KOPT-K1 (cell line): ENCODE results near the gene XRCC5.

ENCODE experiments used
- H3K27ac ChIP-seq: fragments of 200-600 bp; sonication (generic); 2 replicates; pipeline ENCODE4 v1.5.1; 2016; ENCODE audit warnings: antibody characterized with exemption, mild to moderate bottlenecking, low read depth, low read length; ENCODE audit not compliant: poor library complexity, severe bottlenecking
- H3K36me3 ChIP-seq: fragments of 200-600 bp; sonication (generic); 2 replicates; pipeline ENCODE4 v1.5.1; 2017; ENCODE audit warnings: antibody characterized with exemption, mild to moderate bottlenecking, low read length, moderate library complexity; ENCODE audit not compliant: insufficient read depth
- H3K9me3 ChIP-seq: fragments of 200-600 bp; sonication (generic); 2 replicates; pipeline ENCODE4 v1.5.1; 2017; ENCODE audit warnings: antibody characterized with exemption, low read length, mild to moderate bottlenecking; ENCODE audit not compliant: insufficient read depth, poor library complexity, severe bottlenecking

Gene XRCC5

GRCh38 chr2:216081012-216081411 is 28.1 kb upstream of the XRCC5 start:
- H3K36me3 ChIP-seq, result no peaks in the 10 kb centered on the region
- H3K27ac ChIP-seq, result peak overlapping the region; percentile 30

GRCh38 chr2:216081487-216082116 is 27.5 kb upstream of the XRCC5 start, which contains the start of the genes PECR and TMEM169:
Gene PECR (minus strand): TSS chr2:216081809. CDS start chr2:216081741, 68 bp downstream.
Gene TMEM169 (plus strand): TSS chr2:216081919. CDS start chr2:216095964, 14,045 bp downstream.
- Histone ChIP-seq H3K36me3 (no peaks in the 10 kb centered on the region), H3K9me3 (no peaks in the 10 kb centered on the region), H3K27ac (peak within 1 kb of the TSS; percentile 30)

More at GRCh38 chr2:216081012-216081411, 28.1 kb upstream of the XRCC5 start:
- H3K9me3 ChIP-seq, result no peaks in the 10 kb centered on the region

GRCh38 chr2:216082117-216082711 is 26.9 kb upstream of the XRCC5 start:
- Histone ChIP-seq H3K9me3 (no peaks in the 10 kb centered on the region), H3K36me3 (no peaks in the 10 kb centered on the region), H3K27ac (peak overlapping the region; percentile 30)

GRCh38 chr2:216082805-216083204 is 26.3 kb upstream of the XRCC5 start:
- Histone ChIP-seq H3K27ac (no peak overlapping the region), H3K9me3 (no peaks in the 10 kb centered on the region), H3K36me3 (no peaks in the 10 kb centered on the region)

- no peaks in the 10 kb centered on the region for H3K9me3 ChIP-seq
- no peak overlapping the region for H3K27ac ChIP-seq
Measured at GRCh38 chr2:216083464-216084281, 25.5 kb upstream of the XRCC5 start.

GRCh38 chr2:216084547-216084946 is 24.6 kb upstream of the XRCC5 start:
- Histone ChIP-seq H3K36me3 (no peaks in the 10 kb centered on the region), H3K27ac (peak overlapping the region; percentile 37), H3K9me3 (no peaks in the 10 kb centered on the region)

More at GRCh38 chr2:216083464-216084281, 25.5 kb upstream of the XRCC5 start:
- H3K36me3 ChIP-seq, result no peaks in the 10 kb centered on the region

- Histone ChIP-seq H3K36me3 (no peaks in the 10 kb centered on the region), H3K9me3 (no peaks in the 10 kb centered on the region), H3K27ac (no peak overlapping the region)
Measured at GRCh38 chr2:216086207-216086893, 22.8 kb upstream of the XRCC5 start.

- no peaks in the 10 kb centered on the region for H3K9me3 ChIP-seq
- H3K36me3 ChIP-seq, result no peaks in the 10 kb centered on the region
- H3K27ac ChIP-seq, result no peak overlapping the region
Measured at GRCh38 chr2:216090369-216090786, 18.8 kb upstream of the XRCC5 start.

GRCh38 chr2:216092646-216093045 is 16.5 kb upstream of the XRCC5 start:
- H3K27ac ChIP-seq, result no peak overlapping the region
- no peaks in the 10 kb centered on the region for H3K9me3 ChIP-seq
- no peaks in the 10 kb centered on the region for H3K36me3 ChIP-seq

- Histone ChIP-seq H3K9me3 (no peaks in the 10 kb centered on the region), H3K27ac (no peak overlapping the region), H3K36me3 (no peaks in the 10 kb centered on the region)
Measured at GRCh38 chr2:216094701-216095100, 14.4 kb upstream of the XRCC5 start.

- H3K9me3 ChIP-seq, result no peaks in the 10 kb centered on the region
- no peak overlapping the region for H3K27ac ChIP-seq
- no peaks in the 10 kb centered on the region for H3K36me3 ChIP-seq
Measured at GRCh38 chr2:216098421-216099334, 10.5 kb upstream of the XRCC5 start.

- Histone ChIP-seq H3K27ac (no peak overlapping the region), H3K9me3 (no peaks in the 10 kb centered on the region), H3K36me3 (no peaks in the 10 kb centered on the region)
Measured at GRCh38 chr2:216101109-216101508, 8.0 kb upstream of the XRCC5 start.

- H3K36me3 ChIP-seq, result no peaks in the 10 kb centered on the region
- no peak overlapping the region for H3K27ac ChIP-seq
- no peaks in the 10 kb centered on the region for H3K9me3 ChIP-seq
Measured at GRCh38 chr2:216103213-216103612, 5.9 kb upstream of the XRCC5 start.

GRCh38 chr2:216104691-216105090 is 4.5 kb upstream of the XRCC5 start:
- Histone ChIP-seq H3K36me3 (no peaks in the 10 kb centered on the region), H3K27ac (no peak overlapping the region), H3K9me3 (no peaks in the 10 kb centered on the region)
